HG02938 (cell line): ENCODE data around the gene POLA1.
"Not testable (repeated sequence)": the region's sequence is repeated elsewhere in the genome, so short reads cannot be mapped to it uniquely, and the experiment has no call there.

Experiments
- ATAC-seq: cut with Tn5 transposase; IDR thresholded peaks from one replicate; pipeline ENCODE4 v1.9.1; 2021; ENCODE audit warnings: mild to moderate bottlenecking, moderate library complexity; ENCODE audit not compliant: unreplicated experiment

The POLA1 gene, protein sequence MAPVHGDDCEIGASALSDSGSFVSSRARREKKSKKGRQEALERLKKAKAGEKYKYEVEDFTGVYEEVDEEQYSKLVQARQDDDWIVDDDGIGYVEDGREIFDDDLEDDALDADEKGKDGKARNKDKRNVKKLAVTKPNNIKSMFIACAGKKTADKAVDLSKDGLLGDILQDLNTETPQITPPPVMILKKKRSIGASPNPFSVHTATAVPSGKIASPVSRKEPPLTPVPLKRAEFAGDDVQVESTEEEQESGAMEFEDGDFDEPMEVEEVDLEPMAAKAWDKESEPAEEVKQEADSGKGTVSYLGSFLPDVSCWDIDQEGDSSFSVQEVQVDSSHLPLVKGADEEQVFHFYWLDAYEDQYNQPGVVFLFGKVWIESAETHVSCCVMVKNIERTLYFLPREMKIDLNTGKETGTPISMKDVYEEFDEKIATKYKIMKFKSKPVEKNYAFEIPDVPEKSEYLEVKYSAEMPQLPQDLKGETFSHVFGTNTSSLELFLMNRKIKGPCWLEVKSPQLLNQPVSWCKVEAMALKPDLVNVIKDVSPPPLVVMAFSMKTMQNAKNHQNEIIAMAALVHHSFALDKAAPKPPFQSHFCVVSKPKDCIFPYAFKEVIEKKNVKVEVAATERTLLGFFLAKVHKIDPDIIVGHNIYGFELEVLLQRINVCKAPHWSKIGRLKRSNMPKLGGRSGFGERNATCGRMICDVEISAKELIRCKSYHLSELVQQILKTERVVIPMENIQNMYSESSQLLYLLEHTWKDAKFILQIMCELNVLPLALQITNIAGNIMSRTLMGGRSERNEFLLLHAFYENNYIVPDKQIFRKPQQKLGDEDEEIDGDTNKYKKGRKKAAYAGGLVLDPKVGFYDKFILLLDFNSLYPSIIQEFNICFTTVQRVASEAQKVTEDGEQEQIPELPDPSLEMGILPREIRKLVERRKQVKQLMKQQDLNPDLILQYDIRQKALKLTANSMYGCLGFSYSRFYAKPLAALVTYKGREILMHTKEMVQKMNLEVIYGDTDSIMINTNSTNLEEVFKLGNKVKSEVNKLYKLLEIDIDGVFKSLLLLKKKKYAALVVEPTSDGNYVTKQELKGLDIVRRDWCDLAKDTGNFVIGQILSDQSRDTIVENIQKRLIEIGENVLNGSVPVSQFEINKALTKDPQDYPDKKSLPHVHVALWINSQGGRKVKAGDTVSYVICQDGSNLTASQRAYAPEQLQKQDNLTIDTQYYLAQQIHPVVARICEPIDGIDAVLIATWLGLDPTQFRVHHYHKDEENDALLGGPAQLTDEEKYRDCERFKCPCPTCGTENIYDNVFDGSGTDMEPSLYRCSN (N-terminal part only)

DNA sequence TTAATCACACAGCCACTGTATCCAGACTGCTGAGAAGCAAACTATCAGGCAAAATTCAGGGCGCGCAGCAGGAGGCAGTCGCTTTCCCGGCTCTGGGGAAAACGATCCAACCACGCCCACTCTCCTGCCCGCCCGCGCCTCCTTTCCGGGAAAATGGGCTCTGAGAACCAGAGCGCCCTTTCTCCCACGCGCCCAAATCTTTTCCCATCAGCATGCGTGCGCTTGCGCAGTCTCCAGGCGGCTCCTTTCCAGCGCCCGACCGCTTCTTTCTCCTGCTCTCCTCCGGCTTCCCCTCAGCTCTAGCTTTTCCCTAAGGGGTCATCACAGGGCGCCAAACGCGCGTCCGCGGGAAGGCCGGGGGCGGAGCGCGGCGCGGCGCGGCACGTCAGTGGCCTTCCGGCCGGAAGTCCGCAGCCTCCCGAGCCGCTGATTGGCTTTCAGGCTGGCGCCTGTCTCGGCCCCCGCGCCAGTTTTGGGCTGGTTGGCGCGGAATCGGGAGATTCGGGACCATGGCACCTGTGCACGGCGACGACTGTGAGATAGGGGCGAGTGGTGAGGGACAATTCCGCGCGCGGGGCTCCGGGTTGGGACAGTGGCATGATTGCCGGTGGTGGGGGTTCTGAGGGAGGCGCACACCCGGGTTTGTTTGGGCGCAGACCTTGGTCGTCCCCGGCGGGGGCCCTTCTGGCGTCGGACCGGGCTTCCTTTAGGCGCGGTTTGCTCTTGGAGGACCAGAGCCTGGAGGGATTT is at the start of gene POLA1:
Gene POLA1 (plus strand): TSS at position 466 of the 750 bp plus-strand sequence. CDS start 44 bp downstream, at position 510.
- ATAC-seq, result peak; percentile 85

DNA sequence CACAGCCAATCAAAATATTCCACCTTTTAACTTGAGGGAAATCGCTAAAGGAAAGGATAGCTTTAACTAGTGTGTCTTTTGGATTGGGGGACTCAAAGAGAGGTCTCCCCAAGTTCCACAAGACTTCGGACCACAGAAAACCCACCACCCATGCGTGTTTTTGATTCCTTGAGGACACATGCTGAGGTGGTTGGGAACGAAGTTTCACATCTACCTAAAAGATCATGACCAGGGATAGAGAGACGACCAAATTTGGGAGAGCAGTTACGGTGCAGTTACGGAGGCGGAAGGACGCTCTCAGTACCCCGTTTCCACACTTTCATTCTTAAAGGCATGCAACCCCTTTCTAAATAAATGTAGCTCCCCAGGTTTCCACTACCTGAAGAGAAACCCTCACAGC is 47.7 kb upstream of the POLA1 start:
- ATAC-seq, result no peak

DNA sequence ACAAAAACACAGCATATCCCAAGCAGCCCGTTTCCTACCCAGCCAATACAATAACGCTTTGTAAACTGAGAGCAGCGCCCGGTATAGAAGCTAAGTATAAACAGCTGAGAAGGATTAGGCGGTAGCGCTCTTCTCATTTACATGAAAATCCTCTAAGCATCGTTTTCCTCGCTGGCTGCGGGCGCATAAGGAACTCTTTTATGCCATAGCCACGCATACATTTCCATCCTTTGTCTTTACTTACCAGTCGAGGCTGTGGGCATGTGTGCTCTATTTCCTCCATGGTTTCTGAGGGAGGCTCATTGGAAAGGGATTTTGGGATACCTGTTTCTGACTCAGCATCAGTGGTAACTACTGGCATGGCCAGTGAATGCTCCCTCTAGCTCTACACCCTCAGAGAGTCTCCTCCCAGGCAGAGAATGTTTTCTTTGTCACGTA is 47.0 kb upstream of the POLA1 start:
- no peak for ATAC-seq

DNA sequence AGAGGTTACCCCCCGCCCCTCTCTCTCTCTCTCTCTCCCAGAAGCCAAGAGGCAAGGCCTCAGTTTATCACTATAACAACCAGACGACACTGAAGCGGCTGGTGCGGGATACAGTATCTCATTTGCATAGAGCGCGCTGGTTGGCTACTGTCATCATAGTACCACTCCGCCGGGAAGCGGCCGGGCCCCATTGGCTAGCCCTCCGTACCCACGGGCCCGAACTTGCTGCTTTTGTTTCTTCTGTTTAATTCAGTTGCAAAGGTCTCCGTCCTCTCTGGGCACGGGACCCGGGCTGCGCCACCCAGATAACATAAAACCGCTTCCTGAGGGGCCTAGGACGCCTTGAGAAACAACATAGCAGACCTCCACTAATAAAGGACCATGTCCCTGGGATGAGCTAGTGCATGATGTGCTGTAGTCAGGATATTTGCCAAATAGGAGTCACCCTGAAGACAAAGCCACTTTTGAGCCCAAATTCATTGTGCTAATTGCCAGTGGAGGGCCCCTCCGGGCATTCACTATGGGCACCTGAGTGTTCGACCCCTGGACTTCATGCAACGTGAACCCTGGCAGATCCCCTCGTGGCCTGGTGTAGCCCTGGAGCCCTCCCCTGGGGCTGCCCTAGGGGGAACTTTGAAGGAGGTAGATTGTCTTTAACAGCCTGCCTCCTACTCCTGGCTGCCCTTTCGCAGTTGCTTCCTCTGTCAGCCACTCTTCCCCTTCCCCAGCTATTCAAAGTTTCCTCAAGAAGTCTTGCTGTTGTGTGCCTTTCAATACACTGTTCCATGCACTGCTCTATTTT is 46.3 kb upstream of the POLA1 start, which contains the start of gene PCYT1B:
Gene PCYT1B (minus strand): TSS at position 91 of the 802 bp plus-strand sequence. CDS start 242 bp downstream, outside the sequence.
- peak; percentile 87 for ATAC-seq

DNA sequence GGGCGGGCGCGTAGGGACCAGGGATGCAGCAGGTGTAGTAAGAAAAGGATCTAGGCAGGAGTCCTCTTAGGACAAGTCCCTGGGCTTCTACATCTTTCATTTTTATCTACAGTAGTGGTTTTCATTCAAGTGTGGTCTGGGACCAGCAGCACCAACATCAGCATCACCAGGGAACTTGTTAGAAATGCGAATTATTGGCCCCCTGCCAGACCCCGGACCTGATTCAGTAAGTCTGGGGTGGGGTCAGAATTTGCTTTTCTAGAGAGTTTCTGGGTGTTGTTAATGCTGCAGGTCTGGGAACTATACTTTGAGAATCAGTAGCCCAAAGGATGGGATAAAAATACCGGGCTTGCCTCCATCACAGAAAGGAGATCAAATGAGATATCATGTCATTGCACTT is 45.2 kb upstream of the POLA1 start:
- ATAC-seq, result no peak

DNA sequence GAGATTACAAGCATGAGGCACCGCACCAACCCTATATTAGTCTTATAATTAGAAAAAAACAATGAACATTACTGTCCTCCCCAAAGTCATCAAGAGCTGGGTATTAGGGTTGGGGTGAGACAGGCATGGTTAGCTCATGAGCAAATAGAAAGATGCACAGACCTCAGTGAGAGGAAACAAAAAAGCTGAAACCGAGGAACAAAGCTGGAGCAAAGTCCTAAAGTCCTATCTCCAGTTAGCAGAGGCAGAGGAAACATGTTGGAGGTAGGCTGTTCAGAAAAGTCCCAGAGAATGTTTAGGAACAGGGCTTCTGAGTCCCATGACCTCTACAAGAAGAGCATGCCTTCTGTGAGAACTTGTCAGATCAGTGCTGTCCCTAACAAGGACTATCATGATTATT is 41.9 kb upstream of the POLA1 start:
- no peak for ATAC-seq

DNA sequence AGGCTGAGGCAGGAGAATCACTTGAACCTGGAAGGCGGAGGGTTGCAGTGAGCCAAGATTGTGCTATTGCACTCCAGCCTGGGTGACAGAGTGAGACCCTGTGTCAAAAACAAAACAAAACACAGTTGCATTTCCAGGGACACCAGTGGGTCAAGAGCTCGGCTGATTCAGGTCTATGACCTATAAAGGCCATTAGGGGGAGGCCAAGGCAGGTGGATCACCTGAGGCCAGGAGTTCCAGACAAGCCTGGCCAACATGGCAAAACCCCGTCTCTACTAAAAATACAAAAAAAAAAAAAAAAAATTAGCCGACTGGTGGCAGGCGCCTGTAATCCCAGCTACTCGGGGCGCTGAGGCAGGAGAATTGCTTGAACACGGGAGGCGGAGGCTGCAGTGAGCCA is 38.0 kb upstream of the POLA1 start:
- not testable (repeated sequence) for ATAC-seq

DNA sequence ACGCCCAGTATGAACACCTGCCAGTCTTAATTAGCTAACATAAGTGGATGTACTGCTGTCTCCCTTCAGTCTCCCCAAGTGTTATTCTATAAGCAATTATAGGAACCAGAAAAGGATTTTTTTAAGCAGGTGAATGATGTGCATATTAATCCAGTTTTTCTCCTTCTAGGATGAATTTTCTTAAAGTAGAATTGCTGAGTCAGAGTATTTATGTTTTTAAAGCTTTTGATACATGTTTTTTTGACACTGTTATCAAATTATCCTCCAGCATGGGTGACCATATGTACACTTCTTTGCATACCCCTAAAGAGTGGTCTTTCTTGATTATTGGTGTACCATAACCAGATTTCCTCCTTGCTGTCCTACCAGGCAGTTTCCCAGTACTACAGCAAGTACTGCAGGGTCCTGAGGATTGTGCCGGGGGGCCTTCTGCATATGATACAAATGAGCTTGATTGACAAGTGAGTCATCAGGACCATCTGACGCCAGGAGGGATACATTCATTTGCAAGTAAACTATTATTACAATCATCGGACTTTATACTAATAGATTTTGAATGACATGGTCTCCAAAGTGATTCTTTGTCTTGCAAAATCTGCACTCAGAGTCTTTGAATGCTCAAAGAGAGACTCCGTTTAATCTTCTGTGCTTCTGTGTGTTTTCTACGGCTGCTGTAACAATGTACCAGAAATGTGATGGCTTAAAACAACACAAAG is 35.9 kb upstream of the POLA1 start:
- ATAC-seq, result no peak

DNA sequence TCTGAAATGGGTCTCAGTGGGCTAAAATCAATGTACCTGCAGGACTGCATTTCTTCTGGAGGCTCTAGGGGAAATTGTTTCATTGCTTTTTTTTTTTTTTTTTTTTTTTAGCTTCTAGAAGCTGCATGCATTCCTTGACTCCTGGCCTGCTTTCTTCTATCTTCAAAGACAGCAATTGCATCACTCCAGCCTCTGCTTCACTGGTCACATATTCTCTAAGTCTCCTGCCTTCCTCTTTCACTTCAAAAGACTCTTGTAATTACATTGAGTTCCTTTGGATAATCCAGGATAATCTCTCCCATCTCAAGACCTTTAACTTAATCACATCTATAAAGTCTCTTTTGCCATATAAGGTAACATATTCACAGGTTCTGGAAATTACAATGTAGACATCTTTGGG is 35.3 kb upstream of the POLA1 start:
- no peak for ATAC-seq

DNA sequence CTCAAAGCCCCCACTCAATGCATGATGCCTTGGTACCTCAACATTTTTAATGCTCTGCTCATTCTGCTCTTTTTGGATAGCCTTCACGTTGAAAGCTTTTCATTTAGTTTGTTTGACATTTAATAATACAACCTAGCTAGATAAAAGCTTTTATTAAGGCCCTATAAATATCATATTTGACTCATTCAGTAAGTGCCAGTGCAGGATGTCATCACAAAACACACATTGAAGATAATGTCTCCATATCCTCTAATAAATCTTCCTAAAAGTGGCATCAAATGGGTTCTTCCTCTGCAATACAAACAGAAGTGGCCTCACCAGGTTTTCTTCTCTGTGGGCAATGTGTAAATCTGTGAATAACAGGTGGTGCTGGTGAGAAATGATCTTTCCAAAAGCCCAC is 34.6 kb upstream of the POLA1 start:
- ATAC-seq, result no peak

DNA sequence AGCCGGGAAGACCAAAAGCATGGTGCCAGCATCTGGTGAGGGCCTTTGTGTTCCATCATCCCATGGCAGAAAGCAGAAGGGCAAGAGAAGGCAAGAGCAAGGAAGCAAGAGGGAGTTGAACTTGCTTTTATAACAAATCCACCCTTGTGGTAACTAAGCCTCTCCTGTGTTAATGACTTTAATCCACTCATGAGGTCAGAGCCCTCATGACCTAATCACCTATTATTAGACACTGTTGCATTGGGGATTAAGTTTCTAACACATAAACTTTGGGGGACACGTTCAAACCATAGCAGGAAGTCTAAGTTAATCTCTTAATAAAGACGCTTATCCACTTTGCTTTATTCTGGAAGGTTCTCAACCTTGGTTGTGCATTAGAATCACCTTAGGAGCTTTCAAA is 34.1 kb upstream of the POLA1 start:
- ATAC-seq, result no peak

DNA sequence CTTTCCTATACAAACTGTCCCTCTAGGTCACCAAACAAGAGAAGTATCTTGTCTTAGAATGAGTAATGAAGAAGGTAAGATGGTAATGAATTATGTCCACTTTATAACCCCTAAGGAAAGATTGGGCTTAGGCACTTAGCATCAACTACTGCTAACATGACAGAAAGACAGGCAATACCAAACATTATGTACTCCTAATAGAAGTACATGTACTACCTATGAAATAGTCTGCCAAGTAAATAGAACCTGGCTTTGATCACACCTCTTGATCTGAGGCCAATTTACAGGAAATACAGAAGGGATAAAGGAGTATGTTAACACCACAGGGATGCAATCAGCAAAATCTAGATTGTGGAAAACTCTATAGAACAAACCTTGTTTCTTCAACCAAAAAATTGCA is 32.4 kb upstream of the POLA1 start:
- ATAC-seq, result no peak

DNA sequence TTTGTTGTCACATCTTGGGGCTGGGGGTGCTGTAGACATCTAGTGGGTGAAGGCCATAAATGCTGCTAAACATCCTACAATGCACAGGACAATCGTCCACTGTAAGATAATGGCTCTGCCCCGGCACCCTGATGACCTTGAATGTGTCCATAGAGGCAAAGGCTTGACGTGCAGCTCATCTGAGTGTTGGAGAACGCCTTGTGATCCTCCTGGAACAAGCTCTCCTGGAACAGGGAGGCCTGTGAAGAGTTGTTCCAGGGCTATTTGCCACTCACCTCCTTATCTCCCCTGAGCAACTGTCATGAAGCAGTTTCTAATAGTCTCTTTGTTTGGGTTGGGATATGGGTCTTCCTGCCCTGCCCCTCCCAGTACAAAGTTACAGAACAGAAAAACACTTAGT is 31.4 kb upstream of the POLA1 start:
- no peak for ATAC-seq

DNA sequence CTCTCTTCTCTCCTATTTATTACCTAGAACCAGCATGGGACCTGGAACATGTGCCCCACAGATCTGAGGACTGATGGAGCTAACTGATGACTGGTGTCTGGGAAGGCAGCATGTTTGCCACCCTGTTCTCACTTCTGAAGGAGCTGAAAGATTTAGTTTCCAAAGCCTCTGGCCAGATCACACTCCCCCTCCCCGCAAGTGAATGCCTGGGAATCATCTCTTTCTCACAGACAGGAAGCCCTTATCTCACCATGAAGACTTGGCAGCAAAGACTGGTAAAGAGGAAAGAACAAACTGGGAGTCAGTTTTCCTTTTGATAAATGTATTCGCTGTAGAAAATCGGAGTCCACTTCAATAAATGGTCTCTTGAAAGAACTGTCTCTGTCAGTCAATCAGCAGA is 25.6 kb upstream of the POLA1 start:
- ATAC-seq, result no peak

DNA sequence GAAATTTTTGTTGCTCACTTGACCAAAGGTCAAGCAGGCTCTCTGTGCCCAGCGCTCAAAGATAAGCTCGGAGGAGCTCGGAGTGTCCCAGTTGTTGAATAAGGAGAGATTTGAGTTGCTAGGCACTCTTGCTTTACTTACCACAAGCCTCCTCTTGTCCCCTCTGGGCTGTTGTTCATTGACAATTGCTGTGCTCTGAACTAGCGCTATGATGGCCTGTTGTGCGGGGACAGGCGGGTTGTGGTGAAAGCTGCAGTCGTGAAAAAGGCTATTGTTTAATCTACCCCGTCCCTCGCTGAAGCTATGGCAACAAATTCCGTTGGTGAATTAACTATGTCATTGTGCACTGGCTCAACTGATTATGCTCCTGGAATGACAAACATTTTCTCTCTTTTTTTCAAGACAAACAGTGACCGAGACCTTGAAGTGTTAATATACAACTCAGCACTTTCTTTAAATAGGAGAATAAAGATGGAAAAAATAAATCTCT is 21.0 kb upstream of the POLA1 start:
- no peak for ATAC-seq

DNA sequence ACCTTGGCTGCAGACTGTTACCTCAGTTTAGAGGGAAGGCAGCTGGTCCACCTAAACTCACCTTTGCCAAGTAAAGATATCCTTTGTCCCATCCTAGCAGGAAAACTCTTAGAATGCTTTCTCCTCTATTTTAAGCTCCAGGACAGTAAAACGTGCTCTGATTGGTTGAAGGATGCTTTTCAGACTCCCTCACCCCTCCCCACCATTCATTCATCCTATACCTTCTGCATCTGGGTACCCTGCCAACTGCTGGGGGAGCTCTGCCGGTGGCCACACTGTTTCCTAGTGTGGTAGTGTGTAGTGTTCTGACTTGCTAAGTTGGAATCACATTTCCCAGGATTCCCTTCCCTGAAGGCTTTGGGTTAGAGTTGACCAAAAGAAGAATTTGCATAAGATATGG is 20.3 kb upstream of the POLA1 start:
- ATAC-seq, result no peak

DNA sequence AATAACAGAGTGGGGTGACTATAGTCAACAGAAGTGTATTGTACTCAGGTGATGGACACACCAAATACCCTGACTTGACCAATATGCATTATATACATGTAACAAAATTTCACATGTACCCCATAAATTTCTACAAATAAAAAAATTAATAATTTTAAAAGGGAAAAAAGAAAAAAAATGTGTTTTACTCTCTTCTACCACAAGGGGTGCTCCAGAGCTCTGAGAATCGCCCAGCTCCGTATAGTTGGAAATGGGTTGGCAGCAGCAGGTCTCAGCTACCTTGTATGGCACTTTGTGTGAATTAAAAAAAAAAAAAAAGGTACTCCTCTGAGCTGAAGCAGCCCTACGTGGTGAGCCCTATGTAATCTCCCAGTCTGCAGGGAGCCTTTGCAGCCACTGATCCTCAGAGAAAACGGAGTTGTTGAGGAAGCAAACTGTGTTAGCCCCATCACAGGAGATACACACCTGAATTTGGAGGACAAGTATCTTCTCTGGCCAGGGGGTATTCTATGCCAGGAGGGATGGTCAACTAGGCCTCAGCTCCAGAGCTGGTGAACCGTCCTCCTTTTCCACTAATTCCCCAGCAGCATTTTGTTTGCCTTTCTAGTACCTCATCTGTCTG is 17.2 kb upstream of the POLA1 start:
- no peak for ATAC-seq
